Hippocampal formation (tissue), 2 donors: ENCODE data around the gene TIE1.
A peak's percentile ranks its signal among the peaks of the same experiment; 100 is the strongest.

Experiments used
- DNase-seq, 2 donors: peaks; one replicate each; lab custom pipeline; 2025; lab: John Stamatoyannopoulos, UW

The TIE1 gene

DNA sequence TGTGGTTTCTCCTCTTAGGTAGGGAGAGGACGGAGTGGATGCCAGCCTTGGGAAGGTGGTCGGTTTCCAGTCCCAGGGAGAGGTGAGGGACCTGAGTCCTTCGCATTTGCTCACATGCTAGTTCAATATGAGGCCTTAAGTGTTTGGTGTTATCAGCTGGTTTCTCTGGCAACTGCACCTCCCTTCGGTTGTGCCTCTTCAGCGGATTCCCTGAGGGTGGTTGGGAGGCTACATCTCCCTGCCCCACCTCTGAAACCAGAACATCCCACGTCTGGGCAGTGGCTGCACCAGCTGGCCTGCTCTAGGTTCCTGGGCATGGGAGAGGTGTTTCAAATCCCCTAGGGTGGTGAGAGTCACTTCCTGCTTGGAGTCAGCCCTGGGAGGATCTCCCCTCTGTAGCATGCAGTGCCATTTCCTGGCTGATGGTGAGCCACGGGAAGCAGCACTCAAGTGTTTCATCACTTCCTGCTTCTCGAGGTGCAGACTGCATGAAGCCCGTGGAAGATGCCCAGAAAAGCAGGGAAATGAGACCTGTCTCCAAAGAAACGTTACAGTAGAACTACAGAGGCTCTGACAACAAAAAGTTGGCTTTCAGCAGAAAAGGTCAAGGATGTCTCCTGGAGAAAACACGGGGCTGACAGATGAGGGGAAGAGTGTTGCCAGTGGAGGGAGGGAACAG is 26.5 kb upstream of the TIE1 start:
- DNase-seq: no peak

DNA sequence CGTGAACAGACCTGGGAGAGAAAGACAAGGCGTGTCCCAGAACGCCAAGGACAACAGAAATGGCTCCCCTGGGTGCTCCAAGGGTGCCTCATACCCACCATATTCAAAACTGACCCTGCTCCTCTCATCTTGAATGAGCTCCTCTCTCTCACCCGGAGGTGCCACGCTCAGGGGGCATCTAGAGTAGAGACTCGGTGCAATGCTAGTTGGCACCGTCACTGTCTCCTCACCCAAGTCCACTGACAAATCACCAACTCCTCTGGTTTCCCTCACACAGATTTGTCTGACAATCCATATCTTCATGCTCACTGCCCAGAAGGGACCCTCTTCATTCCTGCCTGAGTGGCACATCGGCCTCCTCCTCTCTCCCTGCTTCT is 26.0 kb upstream of the TIE1 start:
- no peak for DNase-seq

DNA sequence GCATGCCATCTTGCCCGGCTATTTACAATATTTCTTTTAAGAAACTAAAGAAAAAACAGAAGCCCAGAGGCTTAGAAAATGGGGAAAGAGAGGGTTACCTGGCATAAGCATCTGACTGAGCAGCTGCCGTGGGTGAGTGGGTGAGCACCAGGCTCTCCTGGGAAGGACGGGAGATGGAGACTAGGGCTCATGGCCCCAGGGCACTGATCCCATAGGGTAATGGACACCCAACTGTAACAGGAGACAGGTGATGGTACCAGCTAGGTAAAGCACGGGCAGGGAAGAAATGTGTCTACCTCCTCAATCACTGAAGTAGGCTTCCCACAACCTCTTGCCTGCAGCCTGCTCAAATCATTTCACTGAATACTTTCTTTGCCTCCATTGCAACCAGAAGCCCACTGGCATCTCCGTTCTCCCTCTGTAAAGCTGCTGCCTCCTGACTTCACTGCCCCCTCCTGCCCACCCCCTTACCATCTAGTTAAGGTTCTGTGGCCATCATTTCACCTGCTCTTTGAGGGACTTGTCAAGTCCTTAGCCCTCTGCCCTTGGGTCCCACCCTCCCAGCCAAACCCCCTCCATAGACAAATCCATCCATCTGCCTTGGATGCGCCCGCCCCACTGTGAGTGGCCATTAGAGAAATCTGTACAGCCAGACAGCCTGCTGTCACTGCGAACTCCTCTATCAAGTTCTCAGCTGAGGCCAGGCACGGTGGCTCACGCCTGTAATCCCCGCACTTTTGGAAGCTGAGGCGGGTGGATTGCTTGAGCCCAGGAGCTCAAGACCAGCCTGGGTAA is 24.8 kb upstream of the TIE1 start:
- no peak for DNase-seq

DNA sequence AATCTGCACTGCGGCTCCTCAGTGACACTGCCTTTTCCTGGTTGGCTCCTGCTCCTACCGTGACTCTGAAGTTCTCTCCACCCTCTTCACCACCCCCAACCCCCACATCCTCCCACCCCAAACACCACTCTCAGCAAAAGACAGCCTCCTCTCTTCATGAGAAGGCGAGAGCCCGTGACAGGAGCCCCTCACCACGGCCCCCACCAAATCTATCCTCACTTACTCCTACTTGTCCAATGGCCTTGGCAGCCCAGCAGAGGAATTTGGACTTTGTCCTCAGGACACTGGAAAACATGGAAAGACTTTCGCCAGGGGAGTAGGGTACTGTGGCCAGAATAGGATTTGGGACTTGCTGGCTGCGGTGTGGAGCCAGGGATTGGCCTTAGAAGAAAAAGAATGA is 24.1 kb upstream of the TIE1 start:
- no peak for DNase-seq

DNA sequence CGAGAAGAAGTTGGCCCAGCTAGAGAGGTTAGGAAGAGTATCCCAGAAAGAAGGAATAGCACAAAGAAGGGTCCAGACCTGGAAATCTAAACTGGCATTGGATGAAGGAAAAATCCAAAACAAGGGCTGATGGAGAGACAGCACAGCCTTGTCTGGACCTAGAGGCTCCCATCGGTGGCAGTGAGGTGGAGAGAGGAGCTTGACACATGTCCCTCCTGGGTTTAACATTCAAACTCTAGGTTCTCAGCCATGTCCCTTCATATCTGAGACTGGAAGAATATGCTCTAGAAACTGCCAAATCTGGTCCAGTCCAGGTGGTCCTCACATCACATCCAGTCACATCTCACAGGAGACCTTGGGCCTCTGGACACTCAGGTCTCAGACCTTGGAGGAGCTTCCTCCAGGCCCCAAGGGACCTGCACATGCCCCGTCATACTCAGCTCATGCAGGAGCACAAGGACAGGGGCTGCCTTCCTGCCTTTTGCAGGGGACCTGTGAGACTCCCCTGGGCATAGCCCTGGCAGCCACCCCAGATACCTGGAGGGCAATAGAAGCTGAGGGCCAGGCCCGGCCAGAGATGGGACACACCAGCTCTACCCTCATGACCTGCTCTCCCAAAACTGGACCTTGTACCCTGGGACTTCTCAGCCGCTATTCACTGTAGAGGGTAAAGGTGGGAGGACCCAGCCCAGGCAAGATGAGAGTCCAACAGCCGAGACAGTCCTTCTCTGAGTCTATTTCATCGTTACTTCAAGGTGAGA is 23.5 kb upstream of the TIE1 start:
- no peak for DNase-seq

DNA sequence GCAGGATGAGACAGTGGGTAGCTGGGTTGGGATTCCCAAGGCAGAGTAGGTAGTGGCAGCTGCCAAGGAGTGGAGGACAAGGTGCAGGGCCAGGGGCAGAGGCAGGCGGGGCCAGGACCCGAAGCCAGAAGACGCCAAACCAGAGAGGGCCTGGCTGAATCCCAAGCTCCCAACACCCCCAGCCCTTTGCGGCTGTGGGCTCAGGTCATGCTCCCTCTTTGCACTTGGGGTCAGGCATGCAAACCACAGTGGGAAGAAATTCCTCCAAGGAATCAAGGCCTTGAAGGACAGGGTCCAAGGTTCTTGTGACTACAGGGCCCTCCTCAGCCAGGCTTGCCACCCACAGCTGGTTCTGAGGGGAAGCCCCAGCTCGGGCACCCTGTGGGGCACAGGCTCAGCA is 21.6 kb upstream of the TIE1 start:
- no peak for DNase-seq

DNA sequence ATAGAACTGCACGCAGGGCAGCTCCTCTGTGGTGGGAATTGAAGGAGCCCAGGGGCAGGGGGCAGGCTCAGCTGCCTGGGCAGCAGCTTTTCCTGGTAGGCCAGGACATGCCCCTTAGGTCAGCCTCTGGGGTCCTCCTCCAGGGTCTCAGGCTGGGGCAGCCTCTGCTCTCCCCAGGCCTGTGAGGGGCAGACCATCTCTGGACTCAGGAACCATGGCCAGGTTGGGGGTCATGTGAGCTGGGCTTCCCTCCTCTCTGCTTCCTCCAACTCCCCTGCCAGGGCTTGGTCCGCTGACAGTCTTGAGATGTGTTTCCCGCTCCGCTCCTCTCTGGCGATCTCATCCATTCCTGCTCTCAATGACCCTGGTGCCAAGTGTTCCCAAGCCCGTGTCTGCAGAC is 21.1 kb upstream of the TIE1 start:
- DNase-seq: no peak

DNA sequence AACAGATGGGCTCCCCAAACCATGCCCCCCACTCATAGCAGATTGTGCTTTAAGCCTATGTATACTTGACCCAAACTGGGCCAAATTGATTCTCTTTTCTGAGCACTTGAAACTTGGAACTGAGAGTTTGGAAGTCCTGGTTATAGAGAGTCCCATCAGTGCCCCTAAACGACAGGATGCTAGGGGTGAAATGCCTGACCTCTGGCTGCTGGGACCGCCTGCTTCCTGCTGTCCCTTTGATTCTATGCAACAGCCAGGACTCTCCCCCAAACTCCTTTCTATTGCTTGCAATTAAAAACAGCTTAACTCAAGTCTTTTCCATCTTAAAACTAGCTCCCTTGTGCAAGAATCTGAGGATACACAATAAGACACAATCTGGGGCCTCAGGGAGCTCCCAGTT is 20.1 kb upstream of the TIE1 start:
- no peak for DNase-seq

DNA sequence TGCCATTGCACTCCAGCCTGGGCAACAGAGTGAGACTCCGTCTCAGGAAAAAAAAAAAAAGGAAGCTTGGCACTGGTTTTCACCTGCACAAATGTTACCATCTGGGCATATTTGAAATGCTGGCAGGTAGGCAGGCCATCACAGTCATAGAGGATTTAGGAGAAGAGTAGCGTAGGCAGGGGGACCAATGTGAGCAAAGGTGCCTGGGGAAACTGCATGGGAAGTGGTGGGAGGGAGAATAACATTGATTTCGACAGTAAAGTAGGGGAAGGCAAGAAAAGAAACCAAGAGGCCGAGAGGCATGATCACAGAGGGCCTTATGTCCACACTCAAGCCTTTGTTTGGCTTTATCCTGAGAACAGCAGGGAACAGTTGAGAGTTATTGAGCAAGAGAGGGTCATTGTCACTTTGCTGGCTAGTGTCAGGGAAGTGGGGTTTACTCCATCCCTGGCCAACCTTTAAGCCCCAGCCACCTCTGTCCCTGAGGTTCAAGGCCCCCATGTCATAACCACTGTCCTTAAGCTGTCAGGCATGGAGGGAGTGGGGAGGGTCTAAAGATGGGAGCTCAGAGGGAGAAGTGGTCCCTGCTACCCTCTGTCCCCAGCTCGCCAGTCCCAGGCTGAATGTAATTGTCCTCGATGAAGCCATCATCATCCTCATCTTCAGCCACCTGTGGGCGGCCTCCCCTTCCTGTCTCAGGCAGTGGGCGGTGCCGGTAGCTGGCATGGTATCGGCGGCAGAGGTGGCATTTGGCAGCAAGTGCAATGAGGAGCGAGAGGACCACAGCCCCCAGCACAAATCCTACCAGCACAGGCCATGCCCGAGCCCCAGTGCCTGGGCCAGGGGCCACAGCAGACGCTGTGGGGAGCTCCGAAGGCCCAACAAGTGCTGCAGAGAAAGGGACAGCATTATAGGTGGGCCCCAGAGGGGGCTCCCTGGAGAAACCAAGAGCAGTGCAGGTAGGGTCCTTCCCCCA is 18.3 kb upstream of the TIE1 start:
- peak in 1 of 2 donors; percentile 42 for DNase-seq

DNA sequence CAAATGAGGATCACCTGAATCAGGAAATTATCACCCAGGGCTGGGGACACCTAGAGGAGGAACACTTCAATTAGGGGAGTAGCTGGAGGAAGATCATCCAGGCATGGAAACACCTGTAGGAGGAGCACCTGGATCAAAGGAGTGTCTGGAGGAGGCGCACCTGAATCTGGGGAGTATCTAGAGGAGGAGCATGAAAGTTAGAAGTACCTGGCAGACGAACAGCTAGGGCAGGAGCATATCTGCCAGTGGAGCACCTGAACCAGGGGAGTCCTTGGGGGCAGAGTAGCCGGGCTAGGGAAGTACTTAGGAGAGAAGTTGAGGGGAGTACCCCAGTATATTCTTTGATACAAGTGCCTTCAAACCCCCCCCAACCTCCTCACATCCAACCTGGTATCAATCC is 16.7 kb upstream of the TIE1 start:
- no peak for DNase-seq

DNA sequence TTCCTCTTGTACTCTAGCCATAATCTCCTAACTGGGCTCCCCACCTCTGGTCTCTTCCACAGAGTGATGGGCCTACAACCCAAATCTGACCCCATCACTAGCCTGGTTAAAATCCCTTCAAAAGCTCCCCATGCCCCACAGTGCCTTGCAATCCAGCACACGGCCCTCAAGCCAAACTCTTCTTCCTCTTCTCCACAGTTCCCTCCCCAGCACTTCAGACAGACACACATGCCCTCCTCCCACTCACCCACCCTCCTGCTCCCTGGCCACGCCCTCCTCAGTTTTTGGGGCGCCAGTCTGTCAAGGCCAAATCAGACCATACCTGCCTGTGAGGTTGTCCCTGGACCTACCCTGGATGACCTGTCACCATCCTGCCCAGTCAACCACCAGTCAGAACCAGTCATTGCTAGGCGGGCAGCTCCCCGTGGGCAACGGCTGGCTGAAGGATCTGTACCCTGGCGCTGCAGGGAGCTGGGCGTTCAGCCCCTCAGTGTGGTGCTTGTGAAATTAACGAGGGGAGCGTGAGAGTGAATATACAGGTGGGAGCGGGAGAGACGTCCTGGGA is 16.2 kb upstream of the TIE1 start:
- no peak for DNase-seq

DNA sequence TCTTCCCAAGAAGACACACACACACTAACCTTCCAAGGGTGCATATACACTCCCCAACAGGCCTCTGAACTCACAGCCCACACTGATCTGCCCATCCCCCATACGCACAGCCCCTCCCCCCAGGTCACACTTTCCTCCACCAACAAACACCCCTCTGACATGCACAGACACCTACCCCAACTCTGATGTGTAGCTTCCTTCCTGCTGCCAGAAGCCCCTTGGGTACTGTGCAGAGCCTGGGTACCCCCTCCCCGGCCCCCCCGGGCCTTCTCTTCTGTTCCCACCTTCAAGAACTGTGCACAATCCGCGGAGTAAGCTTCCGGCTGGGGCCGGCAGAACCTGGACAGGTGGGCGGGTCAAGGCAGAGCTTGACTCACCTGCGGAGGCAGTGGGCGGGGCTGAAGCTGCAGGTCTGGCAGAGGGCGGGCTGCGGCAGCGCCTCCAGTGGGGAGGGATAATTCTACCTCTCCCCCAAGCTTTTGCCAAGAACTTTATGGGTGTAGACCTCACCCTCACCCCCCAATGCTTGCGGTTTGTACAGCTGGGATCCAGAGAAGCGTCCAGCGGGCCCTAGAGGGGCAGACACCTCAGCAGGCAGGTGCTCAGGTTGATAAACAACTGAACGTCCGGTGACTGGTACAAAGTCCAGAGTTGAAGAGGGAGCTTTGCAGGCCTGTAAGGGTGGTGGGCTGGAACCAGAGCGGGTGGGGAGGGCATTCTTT is 15.4 kb upstream of the TIE1 start, which contains the start of gene C1orf210:
TSS of gene C1orf210 (minus strand) at position 313 of the 722 bp plus-strand sequence. CDS start 2,311 bp downstream, outside the sequence.
- no peak for DNase-seq

DNA sequence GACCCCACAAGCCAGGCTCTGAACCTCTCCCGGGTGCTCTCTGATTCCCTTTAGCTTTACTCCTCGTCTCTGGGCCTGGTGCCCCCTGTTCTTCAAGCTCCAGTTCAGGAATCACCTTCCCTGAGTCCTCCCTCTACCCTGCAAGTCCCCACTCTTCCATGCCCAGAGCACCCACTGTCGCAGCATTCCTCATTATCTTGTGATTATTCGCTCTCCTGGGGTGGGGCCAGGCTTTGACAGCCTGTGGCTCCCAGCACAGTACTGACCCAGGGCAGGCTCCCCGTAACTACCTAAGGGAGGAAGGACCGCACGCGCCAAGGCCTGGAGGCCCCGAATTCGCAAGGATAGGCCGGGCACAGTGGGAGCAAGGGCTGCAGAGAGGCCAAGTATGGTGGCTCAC is 14.7 kb upstream of the TIE1 start:
- DNase-seq: no peak

DNA sequence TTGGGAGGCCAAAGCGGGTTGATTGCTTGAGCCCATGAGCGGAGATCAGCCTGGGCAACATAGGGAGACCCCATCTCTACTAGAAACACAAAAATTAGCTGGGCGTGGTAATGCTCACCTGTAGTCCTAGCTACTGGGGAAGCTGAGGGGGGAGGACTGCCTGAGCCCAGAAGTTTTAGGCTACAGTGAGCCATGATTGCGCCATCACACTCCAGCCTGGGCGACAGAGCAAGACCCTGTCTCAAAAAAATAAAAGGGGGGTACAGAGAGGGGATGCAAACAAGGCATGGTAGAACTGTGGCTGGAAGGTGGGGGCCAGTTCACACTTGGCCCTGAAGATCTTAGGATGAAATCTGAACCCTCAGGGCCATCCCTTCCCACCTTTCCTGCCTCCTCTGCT is 14.2 kb upstream of the TIE1 start:
- DNase-seq: no peak

DNA sequence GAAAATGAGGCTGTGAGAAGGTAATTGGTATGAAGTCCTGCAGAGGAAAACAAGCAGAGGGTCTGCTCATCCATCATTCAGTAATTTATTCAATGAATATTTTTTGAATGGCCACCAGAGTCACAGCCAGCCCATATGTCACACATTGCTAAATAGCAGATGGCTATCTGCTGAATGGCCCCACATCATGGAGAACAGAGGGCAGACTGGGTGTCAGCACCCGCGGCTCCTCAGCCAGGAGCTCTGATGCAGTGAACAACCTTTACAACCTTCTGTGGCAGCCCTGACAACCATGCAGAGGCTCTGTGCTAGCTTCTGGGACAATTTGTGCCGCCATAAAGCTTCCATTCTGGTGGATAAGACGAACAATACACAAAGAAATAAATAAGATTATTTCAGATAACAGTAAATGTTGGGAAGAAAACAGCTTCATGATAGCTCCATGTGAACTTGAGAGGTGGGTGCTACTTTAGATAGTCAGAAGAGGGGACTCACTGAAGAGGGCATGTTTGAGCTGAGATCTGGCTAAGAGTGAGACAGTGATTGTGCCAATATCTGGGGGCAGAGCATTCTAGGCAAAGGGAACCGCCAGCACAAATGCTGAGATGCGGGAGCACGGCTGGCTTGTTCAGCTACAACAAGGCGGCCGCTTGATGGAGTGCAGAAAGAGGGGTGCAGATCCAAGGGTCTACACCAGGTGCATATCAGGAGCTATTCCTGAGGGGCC is 12.6 kb upstream of the TIE1 start:
- DNase-seq: peak in 1 of 2 donors; percentile 32

DNA sequence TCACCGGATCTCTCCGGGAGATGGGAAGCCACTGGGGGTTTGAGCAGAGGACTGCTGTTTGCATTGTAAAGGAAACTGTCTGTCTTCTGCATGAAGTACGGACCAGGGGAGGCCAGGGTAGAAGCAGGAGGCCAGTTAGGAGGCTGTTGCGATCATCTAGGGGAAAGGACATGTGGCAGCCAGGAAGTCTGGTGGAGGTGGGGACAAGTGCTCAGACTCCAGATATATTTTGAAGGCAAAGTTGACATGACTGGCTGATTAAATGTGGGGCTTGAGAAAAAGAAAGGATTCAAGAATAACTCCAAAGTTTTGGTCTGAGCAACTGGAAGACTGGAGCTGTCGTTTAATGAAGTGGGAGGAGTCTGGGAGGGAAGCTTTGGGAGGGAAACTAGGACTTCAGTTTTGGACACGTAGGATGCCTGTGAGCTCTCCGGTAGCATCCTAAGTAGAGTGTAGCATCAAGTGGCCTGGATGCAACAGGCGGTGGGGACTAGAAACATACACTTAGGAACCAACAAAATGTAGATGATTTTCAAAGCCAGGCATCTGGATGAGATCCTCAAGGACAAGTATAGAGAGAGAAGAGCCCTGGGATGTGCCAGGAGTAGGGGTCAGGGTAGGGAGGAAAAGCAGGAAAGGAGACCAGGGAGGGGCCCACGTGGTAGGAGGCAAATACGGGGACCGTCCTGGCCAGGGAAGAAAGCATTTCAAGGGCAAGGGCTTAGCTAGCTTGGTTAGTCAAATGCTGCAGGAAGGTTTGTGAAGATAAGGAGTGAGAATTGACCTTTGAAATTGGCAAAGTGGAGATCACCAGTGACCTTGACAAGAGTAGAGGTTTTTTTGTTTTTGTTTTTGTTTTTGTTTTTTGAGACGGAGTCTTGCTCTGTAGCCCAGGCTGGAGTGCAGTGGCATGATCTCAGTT is 11.7 kb upstream of the TIE1 start:
- no peak for DNase-seq

DNA sequence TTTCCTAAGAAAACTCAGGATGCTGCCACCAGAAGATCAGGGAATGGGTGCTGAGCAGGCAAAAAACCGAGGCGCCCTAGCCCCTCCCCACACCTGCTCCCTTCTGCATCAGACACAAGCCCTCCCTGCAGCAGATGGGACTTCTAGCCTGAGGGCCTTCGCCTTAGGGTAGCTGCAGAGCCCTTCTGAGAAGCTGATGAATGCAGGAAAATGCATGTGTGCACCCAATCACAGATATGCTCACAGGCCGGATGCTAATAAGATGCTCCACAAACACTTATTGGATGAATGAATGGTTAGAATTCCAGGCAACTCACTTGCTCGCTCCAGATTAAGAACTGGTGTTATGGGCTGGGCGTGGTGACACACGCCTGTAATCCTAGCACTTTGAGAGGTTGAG is 8.6 kb upstream of the TIE1 start:
- DNase-seq: no peak

DNA sequence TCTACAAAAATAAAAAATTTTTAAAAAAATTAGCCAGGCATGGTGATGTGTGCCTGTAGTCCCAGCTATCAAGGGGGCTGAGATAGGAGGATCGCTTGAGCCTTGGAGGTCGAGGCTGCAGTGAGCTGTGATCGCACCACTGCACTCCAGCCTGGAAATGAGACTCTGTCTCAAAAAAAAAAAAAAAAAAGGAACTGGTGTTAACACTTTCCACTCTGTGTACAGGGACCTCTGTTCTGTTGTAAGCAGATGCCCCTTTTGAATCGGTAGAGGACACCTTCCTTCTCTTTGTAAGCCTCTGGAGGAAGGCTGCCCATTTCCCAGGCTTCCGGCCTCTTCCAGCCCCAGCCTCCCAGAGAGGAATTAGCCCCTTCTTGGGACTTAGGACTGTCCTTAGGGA is 8.1 kb upstream of the TIE1 start:
- no peak for DNase-seq

DNA sequence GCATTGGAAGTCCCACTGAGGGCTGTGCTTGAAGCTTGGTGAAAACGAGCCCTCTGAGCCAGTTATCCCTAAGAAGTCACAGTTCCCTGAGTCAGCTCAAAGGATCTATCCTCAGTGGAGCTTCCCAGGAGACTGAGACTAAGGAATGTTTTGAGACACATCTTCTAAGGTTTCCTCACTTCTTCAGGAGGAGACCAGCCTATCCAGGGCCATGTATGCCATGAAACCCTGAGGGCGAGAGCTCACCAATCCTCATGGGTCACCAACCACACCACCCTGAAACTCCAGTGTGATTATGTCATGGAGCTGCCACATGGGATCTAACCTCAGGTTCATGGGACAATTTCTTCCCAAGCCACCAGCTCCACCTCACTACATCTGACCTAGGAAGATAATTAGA is 7.6 kb upstream of the TIE1 start:
- no peak for DNase-seq
